Mesothelial cell of epicardium (in vitro differentiated cells): Measurements from ENCODE around the gene ELF1. TPM values are rescaled to one million over a fixed set of nuclear protein-coding genes. Genes with fewer than 3 reads are reported as not detected.

Experiments used
- DNase-seq, 2 experiments: peaks; one replicate each; pipeline ENCODE4 v3.0.0; 2021; ENCODE audit warnings: low spot score in 2 of 2; ENCODE audit not compliant: unreplicated experiment in 2 of 2
- H3K27ac Mint-ChIP-seq: 2 replicates; pipeline ENCODE4 v1.8.0; 2021; ENCODE audit warnings: mixed read lengths
- H3K27me3 Mint-ChIP-seq: 2 replicates; pipeline ENCODE4 v1.8.0; 2021; ENCODE audit warnings: low read depth, mixed read lengths
- H3K36me3 Mint-ChIP-seq: 2 replicates; pipeline ENCODE4 v1.8.0; 2021; ENCODE audit warnings: mixed read lengths
- H3K4me1 Mint-ChIP-seq: 2 replicates; pipeline ENCODE4 v1.8.0; 2021; ENCODE audit warnings: mixed read lengths
- H3K4me3 Mint-ChIP-seq: 2 replicates; pipeline ENCODE4 v1.8.0; 2021; ENCODE audit warnings: mild to moderate bottlenecking, moderate library complexity, mixed read lengths
- H3K9me3 Mint-ChIP-seq: 2 replicates; pipeline ENCODE4 v1.8.0; 2021; ENCODE audit warnings: mixed read lengths
- CTCF ChIP-seq: fragments of 200-600 bp; sonication (generic); IDR thresholded peaks from one replicate; pipeline ENCODE4 v1.5.0; 2021; ENCODE audit warnings: antibody characterized with exemption; ENCODE audit not compliant: unreplicated experiment
- total RNA-seq: library from RNA; stranded (reverse); gene quantifications from 3 replicates; pipeline ENCODE4 v1.2.1, GENCODE V29; 2021

Gene ELF1
- total RNA-seq, 1 donor from 2014 or later: 76.9 TPM

GRCh38 chr13:40943073-40943472 lies 76.0 kb downstream of the ELF1 start:
- no peak for TF ChIP-seq CTCF
- Mint-ChIP-seq H3K27ac (peak overlapping the region; percentile 82), H3K27me3 (no peaks in the 10 kb centered on the region), H3K4me3 (no peak overlapping the region), H3K36me3 (peaks cover 40% of the 10 kb centered on the region), H3K4me1 (peaks cover 13% of the 10 kb centered on the region), H3K9me3 (no peaks in the 10 kb centered on the region)
- DNase-seq: no peak

DNA sequence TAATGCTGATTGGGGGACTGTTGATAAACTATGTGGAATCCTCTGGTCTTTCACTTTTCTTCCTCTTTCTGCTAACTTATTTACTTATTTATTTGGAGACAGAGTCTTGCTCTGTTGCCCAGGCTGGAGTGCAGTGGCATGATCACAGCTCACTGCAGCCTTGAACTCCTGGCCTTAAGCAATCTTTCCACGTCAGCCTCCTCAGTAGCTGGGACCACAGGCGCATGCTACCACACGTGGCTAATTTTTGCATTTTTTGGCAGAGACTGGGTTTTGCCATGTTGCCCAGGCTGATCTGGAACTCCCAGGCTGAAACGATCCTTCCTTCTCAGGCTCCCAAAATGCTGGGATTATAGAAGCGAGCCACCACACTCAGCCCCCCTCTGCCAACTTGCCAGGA lies 77.5 kb downstream of the ELF1 start:
- DNase-seq: no peak
- Mint-ChIP-seq H3K27me3 (no peaks in the 10 kb centered on the region), H3K4me1 (peaks cover 13% of the 10 kb centered on the region), H3K36me3 (peaks cover 34% of the 10 kb centered on the region), H3K4me3 (no peak overlapping the region), H3K27ac (no peak overlapping the region), H3K9me3 (no peaks in the 10 kb centered on the region)
- TF ChIP-seq CTCF: no peak

GRCh38 chr13:40940841-40941240 lies 78.3 kb downstream of the ELF1 start:
- no peak overlapping the region for H3K4me3 Mint-ChIP-seq
- H3K36me3 Mint-ChIP-seq: peaks cover 30% of the 10 kb centered on the region
- H3K4me1 Mint-ChIP-seq: peaks cover 13% of the 10 kb centered on the region
- DNase-seq: no peak
- H3K27ac Mint-ChIP-seq: no peak overlapping the region
- no peak for TF ChIP-seq CTCF
- H3K9me3 Mint-ChIP-seq: no peaks in the 10 kb centered on the region
- H3K27me3 Mint-ChIP-seq: no peaks in the 10 kb centered on the region

DNA sequence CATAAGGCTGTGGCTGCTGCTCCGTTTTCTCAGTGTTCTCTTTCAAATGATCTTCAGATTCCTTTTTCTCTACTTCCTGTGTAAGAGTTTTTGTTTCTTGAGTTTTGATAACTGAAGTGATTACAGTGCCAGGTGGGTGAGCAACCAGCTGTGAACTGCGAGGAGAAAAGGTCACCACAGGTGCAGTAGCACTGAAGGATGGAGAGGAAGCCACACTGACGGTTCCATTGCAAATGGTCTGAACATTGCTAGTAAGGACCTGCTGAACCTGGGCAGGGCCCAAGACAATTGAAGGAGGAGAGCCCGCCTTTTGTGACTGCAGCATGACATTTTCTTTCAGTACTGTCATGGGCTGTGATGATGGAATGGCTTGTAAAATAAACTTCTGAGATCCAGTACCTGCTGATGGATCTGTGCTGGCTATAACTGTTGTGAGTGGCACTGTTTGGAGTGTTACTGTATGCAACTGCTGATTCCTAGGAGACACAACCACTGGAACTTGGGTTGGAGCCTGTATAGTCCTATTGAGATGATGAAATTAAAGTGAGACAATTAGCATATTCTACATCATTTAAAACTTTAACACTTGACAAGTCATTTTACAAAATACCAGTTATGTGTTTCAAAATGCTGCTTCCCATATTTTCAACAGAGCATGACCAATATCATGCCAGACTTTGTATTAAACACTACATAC lies 85.5 kb downstream of the ELF1 start:
- TF ChIP-seq CTCF: no peak
- H3K27me3 Mint-ChIP-seq: no peaks in the 10 kb centered on the region
- no peaks in the 10 kb centered on the region for H3K4me1 Mint-ChIP-seq
- no peak for DNase-seq
- H3K9me3 Mint-ChIP-seq: no peaks in the 10 kb centered on the region
- H3K36me3 Mint-ChIP-seq: peaks cover 22% of the 10 kb centered on the region
- no peak overlapping the region for H3K4me3 Mint-ChIP-seq
- peak overlapping the region; percentile 7 for H3K27ac Mint-ChIP-seq

- no peak overlapping the region for H3K27ac Mint-ChIP-seq
Measured at GRCh38 chr13:40932252-40932651, 86.9 kb downstream of the ELF1 start.

More at GRCh38 chr13:40932252-40932651, 86.9 kb downstream of the ELF1 start:
- Mint-ChIP-seq H3K36me3 (peaks cover 21% of the 10 kb centered on the region), H3K4me3 (no peak overlapping the region), H3K4me1 (no peaks in the 10 kb centered on the region), H3K27me3 (no peaks in the 10 kb centered on the region), H3K9me3 (no peaks in the 10 kb centered on the region)
- TF ChIP-seq CTCF: no peak
- no peak for DNase-seq
